Measurements from ENCODE around the gene TMEM254.
A peak's percentile ranks its signal among the peaks of the same experiment; 100 is the strongest.

The TMEM254 gene

GRCh38 chr10:80075781-80076180, 2.7 kb upstream of the TMEM254 start:
- no peak overlapping the region for H3K4me3 ChIP-seq (ENCODE audit: low read depth, low read length)
- no peak for DNase-seq (ENCODE audit: low read depth)
- no peak for TF ChIP-seq CTCF (IDR thresholded peaks at IDR 0.05; ENCODE audit: low read depth, low read length)
- TF ChIP-seq MAX (IDR thresholded peaks at IDR 0.05; ENCODE audit: low read depth, low read length) = no peak
- no peak for TF ChIP-seq POLR2A (IDR thresholded peaks at IDR 0.05; ENCODE audit: extremely low read depth, insufficient read length)

GRCh38 chr10:80077869-80078447, 507 bp upstream of the TMEM254 start:
- no peak for DNase-seq (ENCODE audit: low read depth)
- TF ChIP-seq MAX (IDR thresholded peaks at IDR 0.05; ENCODE audit: low read depth, low read length) (no peak), POLR2A (IDR thresholded peaks at IDR 0.05; ENCODE audit: extremely low read depth, insufficient read length) (no peak)
- H3K4me3 ChIP-seq (ENCODE audit: low read depth, low read length) = peak overlapping the region; percentile 95

GRCh38 chr10:80079312-80079719, 851 bp downstream of the TMEM254 start:
- TF ChIP-seq POLR2A (IDR thresholded peaks at IDR 0.05; ENCODE audit: extremely low read depth, insufficient read length) = no peak
- TF ChIP-seq MAX (IDR thresholded peaks at IDR 0.05; ENCODE audit: low read depth, low read length) = no peak; the same call in 1 of the 2 replicates
- no peak for TF ChIP-seq MYC (IDR thresholded peaks at IDR 0.05; ENCODE audit: low read depth, low read length)
- no peak for TF ChIP-seq CTCF (IDR thresholded peaks at IDR 0.05; ENCODE audit: low read depth, low read length)
- no peak for DNase-seq (ENCODE audit: low read depth)
- H3K4me3 ChIP-seq (ENCODE audit: low read depth, low read length) = peak overlapping the region; percentile 95

GRCh38 chr10:80081026-80081425, 2.6 kb downstream of the TMEM254 start:
- no peak overlapping the region for H3K4me3 ChIP-seq (ENCODE audit: low read depth, low read length)
- no peak for TF ChIP-seq CTCF (IDR thresholded peaks at IDR 0.05; ENCODE audit: low read depth, low read length)
- TF ChIP-seq MAX (IDR thresholded peaks at IDR 0.05; ENCODE audit: low read depth, low read length) = no peak
- TF ChIP-seq MYC (IDR thresholded peaks at IDR 0.05; ENCODE audit: low read depth, low read length) = no peak
- TF ChIP-seq POLR2A (IDR thresholded peaks at IDR 0.05; ENCODE audit: extremely low read depth, insufficient read length) = no peak
- no peak for DNase-seq (ENCODE audit: low read depth)

GRCh38 chr10:80081801-80082750, 3.6 kb downstream of the TMEM254 start:
- DNase-seq (ENCODE audit: low read depth) = no peak
- no peak overlapping the region for H3K4me3 ChIP-seq (ENCODE audit: low read depth, low read length)
- TF ChIP-seq MAX (IDR thresholded peaks at IDR 0.05; ENCODE audit: low read depth, low read length) = no peak
- TF ChIP-seq CTCF (IDR thresholded peaks at IDR 0.05; ENCODE audit: low read depth, low read length) = no peak
- no peak for TF ChIP-seq POLR2A (IDR thresholded peaks at IDR 0.05; ENCODE audit: extremely low read depth, insufficient read length)
- no peak for TF ChIP-seq MYC (IDR thresholded peaks at IDR 0.05; ENCODE audit: low read depth, low read length)

GRCh38 chr10:80090121-80090520, 11.7 kb downstream of the TMEM254 start:
- no peak overlapping the region for H3K4me3 ChIP-seq (ENCODE audit: low read depth, low read length)
- DNase-seq (ENCODE audit: low read depth) = no peak

More at GRCh38 chr10:80090121-80090520, 11.7 kb downstream of the TMEM254 start:
- TF ChIP-seq POLR2A (IDR thresholded peaks at IDR 0.05; ENCODE audit: extremely low read depth, insufficient read length) (no peak), MYC (IDR thresholded peaks at IDR 0.05; ENCODE audit: low read depth, low read length) (no peak), CTCF (IDR thresholded peaks at IDR 0.05; ENCODE audit: low read depth, low read length) (no peak), MAX (IDR thresholded peaks at IDR 0.05; ENCODE audit: low read depth, low read length) (no peak)
